ENCODE data around the gene FARS2.

Gene FARS2

GRCh38 chr6:5405976-5406375 is 144.7 kb downstream of the FARS2 start:
- no peaks in the 10 kb centered on the region for H3K9me3 ChIP-seq (ENCODE audit: insufficient read depth, low read length)
- no peaks in the 10 kb centered on the region for H3K27me3 ChIP-seq (ENCODE audit: low read depth, low read length)
- H2AFZ ChIP-seq (ENCODE audit: low read depth, low read length): no peak overlapping the region
- no peaks in the 10 kb centered on the region; the same call in 1 of the 2 replicates for H4K20me1 ChIP-seq (ENCODE audit: insufficient read depth, low read length)
- no peak overlapping the region for H3K9ac ChIP-seq (ENCODE audit: low read length)
- no peak overlapping the region for H3K27ac ChIP-seq (ENCODE audit: low read length)
- H3K36me3 ChIP-seq (replicated peaks; ENCODE audit: low read depth, low read length): no peaks in the 10 kb centered on the region
- peaks cover 13% of the 10 kb centered on the region for H3K4me1 ChIP-seq (ENCODE audit: low read length)
- H3K79me2 ChIP-seq (ENCODE audit: low read length): 0 out of 2 replicates have a peak, but pooled peaks cover 2% of the 10 kb centered on the region
- TF ChIP-seq CTCF (IDR thresholded peaks at IDR 0.05; ENCODE audit: low read depth, low read length): no peak
- TF ChIP-seq EZH2phosphoT487 (IDR thresholded peaks at IDR 0.05; ENCODE audit: low read depth): no peak
- H3K4me3 ChIP-seq (ENCODE audit: low read length): no peak overlapping the region
- no peak overlapping the region for H3K4me2 ChIP-seq (ENCODE audit: low read length)

GRCh38 chr6:5411414-5411813 is 150.1 kb downstream of the FARS2 start:
- no peak overlapping the region for H3K27ac ChIP-seq (ENCODE audit: low read length)
- H3K4me2 ChIP-seq (ENCODE audit: low read length): no peak overlapping the region
- no peaks in the 10 kb centered on the region for H3K4me1 ChIP-seq (ENCODE audit: low read length)
- H2AFZ ChIP-seq (ENCODE audit: low read depth, low read length): no peak overlapping the region
- no peak for TF ChIP-seq CTCF (IDR thresholded peaks at IDR 0.05; ENCODE audit: low read depth, low read length)
- no peak for TF ChIP-seq EZH2phosphoT487 (IDR thresholded peaks at IDR 0.05; ENCODE audit: low read depth)
- H3K9me3 ChIP-seq (ENCODE audit: insufficient read depth, low read length): no peaks in the 10 kb centered on the region
- H3K79me2 ChIP-seq (ENCODE audit: low read length): no peaks in the 10 kb centered on the region
- no peaks in the 10 kb centered on the region for H3K27me3 ChIP-seq (ENCODE audit: low read depth, low read length)
- H3K4me3 ChIP-seq (ENCODE audit: low read length): no peak overlapping the region
- no peaks in the 10 kb centered on the region for H4K20me1 ChIP-seq (ENCODE audit: insufficient read depth, low read length)
- no peaks in the 10 kb centered on the region for H3K36me3 ChIP-seq (replicated peaks; ENCODE audit: low read depth, low read length)
- no peak overlapping the region for H3K9ac ChIP-seq (ENCODE audit: low read length)

- Histone ChIP-seq H3K4me1 (ENCODE audit: low read length) (no peaks in the 10 kb centered on the region), H3K27ac (ENCODE audit: low read length) (no peak overlapping the region), H3K27me3 (ENCODE audit: low read depth, low read length) (no peaks in the 10 kb centered on the region), H4K20me1 (ENCODE audit: insufficient read depth, low read length) (no peaks in the 10 kb centered on the region), H3K36me3 (replicated peaks; ENCODE audit: low read depth, low read length) (no peaks in the 10 kb centered on the region), H3K9ac (ENCODE audit: low read length) (no peak overlapping the region), H3K4me3 (ENCODE audit: low read length) (no peak overlapping the region), H2AFZ (ENCODE audit: low read depth, low read length) (no peak overlapping the region), H3K9me3 (ENCODE audit: insufficient read depth, low read length) (no peaks in the 10 kb centered on the region), H3K79me2 (ENCODE audit: low read length) (no peaks in the 10 kb centered on the region), H3K4me2 (ENCODE audit: low read length) (no peak overlapping the region)
- TF ChIP-seq EZH2phosphoT487 (IDR thresholded peaks at IDR 0.05; ENCODE audit: low read depth): no peak
- no peak for TF ChIP-seq CTCF (IDR thresholded peaks at IDR 0.05; ENCODE audit: low read depth, low read length)
Observed at GRCh38 chr6:5412017-5412416, 150.7 kb downstream of the FARS2 start.

GRCh38 chr6:5412663-5413062 is 151.3 kb downstream of the FARS2 start:
- no peak overlapping the region for H3K27ac ChIP-seq (ENCODE audit: low read length)
- no peaks in the 10 kb centered on the region for H3K79me2 ChIP-seq (ENCODE audit: low read length)
- no peaks in the 10 kb centered on the region for H4K20me1 ChIP-seq (ENCODE audit: insufficient read depth, low read length)
- H3K36me3 ChIP-seq (replicated peaks; ENCODE audit: low read depth, low read length): no peaks in the 10 kb centered on the region
- no peak overlapping the region for H3K4me2 ChIP-seq (ENCODE audit: low read length)
- H3K9me3 ChIP-seq (ENCODE audit: insufficient read depth, low read length): no peaks in the 10 kb centered on the region
- TF ChIP-seq EZH2phosphoT487 (IDR thresholded peaks at IDR 0.05; ENCODE audit: low read depth) (no peak), CTCF (IDR thresholded peaks at IDR 0.05; ENCODE audit: low read depth, low read length) (no peak)
- no peak overlapping the region for H3K9ac ChIP-seq (ENCODE audit: low read length)
- H3K4me1 ChIP-seq (ENCODE audit: low read length): no peaks in the 10 kb centered on the region
- no peaks in the 10 kb centered on the region for H3K27me3 ChIP-seq (ENCODE audit: low read depth, low read length)
- H2AFZ ChIP-seq (ENCODE audit: low read depth, low read length): no peak overlapping the region
- no peak overlapping the region for H3K4me3 ChIP-seq (ENCODE audit: low read length)

Data from OCI-LY3 (cell line).